ENCODE measurements around the gene PLA2R1.
A peak's percentile ranks its signal among the peaks of the same experiment; 100 is the strongest.

The PLA2R1 gene

GRCh38 chr2:159938395-159938794, 124.0 kb downstream of the PLA2R1 start:
- DNase-seq (ENCODE audit: low spot score) (no peak), FAIRE-seq (no peak)

GRCh38 chr2:159936471-159936870, 125.9 kb downstream of the PLA2R1 start:
- FAIRE-seq (no peak), DNase-seq (ENCODE audit: low spot score) (no peak)

- FAIRE-seq (no peak), DNase-seq (ENCODE audit: low spot score) (no peak)
Measured at GRCh38 chr2:159933727-159934049, 128.7 kb downstream of the PLA2R1 start.

GRCh38 chr2:159933040-159933726, 129.2 kb downstream of the PLA2R1 start:
- FAIRE-seq (no peak), DNase-seq (ENCODE audit: low spot score) (no peak)

GRCh38 chr2:159926695-159927094, 135.7 kb downstream of the PLA2R1 start:
- DNase-seq (ENCODE audit: low spot score), result no peak
- no peak for FAIRE-seq

- DNase-seq (ENCODE audit: low spot score) (no peak), FAIRE-seq (no peak)
Measured at GRCh38 chr2:159925975-159926374, 136.4 kb downstream of the PLA2R1 start.

- FAIRE-seq, result no peak
- no peak for DNase-seq (ENCODE audit: low spot score)
Measured at GRCh38 chr2:159922563-159922962, 139.9 kb downstream of the PLA2R1 start.

- DNase-seq (ENCODE audit: low spot score) (peak; percentile 19), FAIRE-seq (no peak)
Measured at GRCh38 chr2:159921752-159922404, 140.5 kb downstream of the PLA2R1 start.

GRCh38 chr2:159916511-159916910, 145.9 kb downstream of the PLA2R1 start:
- no peak for FAIRE-seq
- DNase-seq (ENCODE audit: low spot score), result no peak

- no peak for FAIRE-seq
- no peak for DNase-seq (ENCODE audit: low spot score)
Measured at GRCh38 chr2:159913900-159914299, 148.5 kb downstream of the PLA2R1 start.

- FAIRE-seq, result no peak
Measured at GRCh38 chr2:159912580-159912979, 149.8 kb downstream of the PLA2R1 start.

GRCh38 chr2:159910951-159911350, 151.5 kb downstream of the PLA2R1 start:
- no peak for FAIRE-seq

More at GRCh38 chr2:159912580-159912979, 149.8 kb downstream of the PLA2R1 start:
- no peak for DNase-seq (ENCODE audit: low spot score)

GRCh38 chr2:159908623-159909022, 153.8 kb downstream of the PLA2R1 start:
- FAIRE-seq, result no peak
- DNase-seq (ENCODE audit: low spot score), result no peak

More at GRCh38 chr2:159910951-159911350, 151.5 kb downstream of the PLA2R1 start:
- DNase-seq (ENCODE audit: low spot score), result no peak

- no peak for DNase-seq (ENCODE audit: low spot score)
- no peak for FAIRE-seq
Measured at GRCh38 chr2:159907909-159908308, 154.5 kb downstream of the PLA2R1 start.

- FAIRE-seq (no peak), DNase-seq (ENCODE audit: low spot score) (no peak)
Measured at GRCh38 chr2:159905926-159906714, 156.3 kb downstream of the PLA2R1 start.

- DNase-seq (ENCODE audit: low spot score) (no peak), FAIRE-seq (no peak)
Measured at GRCh38 chr2:159904959-159905305, 157.5 kb downstream of the PLA2R1 start.

GRCh38 chr2:159904127-159904958, 158.1 kb downstream of the PLA2R1 start, which contains the start of gene LY75:
Gene LY75, minus strand, starts transcription at chr2:159904756.
- FAIRE-seq (no peak), DNase-seq (ENCODE audit: low spot score) (no peak)

- DNase-seq (ENCODE audit: low spot score) (no peak), FAIRE-seq (no peak)
Measured at GRCh38 chr2:159903443-159904126, 158.8 kb downstream of the PLA2R1 start.

GRCh38 chr2:159902722-159903121, 159.7 kb downstream of the PLA2R1 start:
- no peak for FAIRE-seq
- no peak for DNase-seq (ENCODE audit: low spot score)

GRCh38 chr2:159900343-159900742, 162.1 kb downstream of the PLA2R1 start:
- no peak for DNase-seq (ENCODE audit: low spot score)
- FAIRE-seq, result no peak

GRCh38 chr2:159898441-159898840, 164.0 kb downstream of the PLA2R1 start:
- DNase-seq (ENCODE audit: low spot score) (no peak), FAIRE-seq (no peak)
